ENCODE measurements around the gene SLC1A2. TPM values are rescaled to one million over a fixed set of nuclear protein-coding genes. Genes with fewer than 3 reads are reported as not detected.

The SLC1A2 gene
- total and polyA plus RNA-seq, 3 donors from 2014 or later: 0.74 to 7.5 (median 1.1) TPM

DNA sequence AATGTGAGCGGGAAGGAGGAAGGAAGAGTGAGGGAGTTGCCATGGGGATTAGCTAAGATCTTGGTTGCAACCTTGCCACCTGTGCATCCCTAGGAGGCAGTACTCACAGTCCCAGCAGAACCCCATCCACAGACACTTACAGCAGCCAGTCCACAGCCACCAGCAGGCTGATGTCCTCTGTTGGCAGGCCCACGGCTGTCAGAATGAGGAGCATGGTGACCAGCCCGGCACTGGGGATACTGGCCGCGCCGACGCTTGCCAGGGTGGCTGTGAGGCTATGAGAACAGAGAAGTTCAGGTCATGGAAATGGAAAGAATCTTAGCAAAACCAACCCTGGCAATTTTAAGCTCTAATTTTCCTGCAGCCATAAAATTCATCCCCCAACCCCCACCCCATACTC lies 138.6 kb downstream of the SLC1A2 start:
- Histone ChIP-seq H3K27me3 (no peaks in the 10 kb centered on the region), H3K4me1 (no peaks in the 10 kb centered on the region), H3K9me3 (no peaks in the 10 kb centered on the region), H3K36me3 (ENCODE audit: low read depth, missing control alignments) (no peaks in the 10 kb centered on the region), H3K27ac (no peak overlapping the region), H3K4me3 (no peak overlapping the region)
- intact Hi-C loops (cut with DNase I; ENCODE audit: low total_unique reads): no loop called here
- TF ChIP-seq, protein P1, sequence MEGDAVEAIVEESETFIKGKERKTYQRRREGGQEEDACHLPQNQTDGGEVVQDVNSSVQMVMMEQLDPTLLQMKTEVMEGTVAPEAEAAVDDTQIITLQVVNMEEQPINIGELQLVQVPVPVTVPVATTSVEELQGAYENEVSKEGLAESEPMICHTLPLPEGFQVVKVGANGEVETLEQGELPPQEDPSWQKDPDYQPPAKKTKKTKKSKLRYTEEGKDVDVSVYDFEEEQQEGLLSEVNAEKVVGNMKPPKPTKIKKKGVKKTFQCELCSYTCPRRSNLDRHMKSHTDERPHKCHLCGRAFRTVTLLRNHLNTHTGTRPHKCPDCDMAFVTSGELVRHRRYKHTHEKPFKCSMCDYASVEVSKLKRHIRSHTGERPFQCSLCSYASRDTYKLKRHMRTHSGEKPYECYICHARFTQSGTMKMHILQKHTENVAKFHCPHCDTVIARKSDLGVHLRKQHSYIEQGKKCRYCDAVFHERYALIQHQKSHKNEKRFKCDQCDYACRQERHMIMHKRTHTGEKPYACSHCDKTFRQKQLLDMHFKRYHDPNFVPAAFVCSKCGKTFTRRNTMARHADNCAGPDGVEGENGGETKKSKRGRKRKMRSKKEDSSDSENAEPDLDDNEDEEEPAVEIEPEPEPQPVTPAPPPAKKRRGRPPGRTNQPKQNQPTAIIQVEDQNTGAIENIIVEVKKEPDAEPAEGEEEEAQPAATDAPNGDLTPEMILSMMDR (IDR thresholded peaks at IDR 0.05): no peak
- TF ChIP-seq POLR2A (IDR thresholded peaks at IDR 0.05): no peak
- no peak for DNase-seq
- WGBS, 2 donors: 83 to 94% methylated on average over 7 of the region's 7 CpGs

GRCh38 chr11:35277827-35278226 lies 141.5 kb downstream of the SLC1A2 start:
- WGBS, 2 donors: 89 to 93% methylated on average over 2 of the region's 2 CpGs
- Histone ChIP-seq H3K4me3 (no peak overlapping the region), H3K9me3 (no peaks in the 10 kb centered on the region), H3K36me3 (ENCODE audit: low read depth, missing control alignments) (no peaks in the 10 kb centered on the region), H3K27ac (no peak overlapping the region), H3K4me1 (no peaks in the 10 kb centered on the region), H3K27me3 (no peaks in the 10 kb centered on the region)
- no peak for DNase-seq
- intact Hi-C loops (cut with DNase I; ENCODE audit: low total_unique reads): no loop called here
- TF ChIP-seq POLR2A (IDR thresholded peaks at IDR 0.05): no peak
- TF ChIP-seq, protein P1 (IDR thresholded peaks at IDR 0.05): no peak

DNA sequence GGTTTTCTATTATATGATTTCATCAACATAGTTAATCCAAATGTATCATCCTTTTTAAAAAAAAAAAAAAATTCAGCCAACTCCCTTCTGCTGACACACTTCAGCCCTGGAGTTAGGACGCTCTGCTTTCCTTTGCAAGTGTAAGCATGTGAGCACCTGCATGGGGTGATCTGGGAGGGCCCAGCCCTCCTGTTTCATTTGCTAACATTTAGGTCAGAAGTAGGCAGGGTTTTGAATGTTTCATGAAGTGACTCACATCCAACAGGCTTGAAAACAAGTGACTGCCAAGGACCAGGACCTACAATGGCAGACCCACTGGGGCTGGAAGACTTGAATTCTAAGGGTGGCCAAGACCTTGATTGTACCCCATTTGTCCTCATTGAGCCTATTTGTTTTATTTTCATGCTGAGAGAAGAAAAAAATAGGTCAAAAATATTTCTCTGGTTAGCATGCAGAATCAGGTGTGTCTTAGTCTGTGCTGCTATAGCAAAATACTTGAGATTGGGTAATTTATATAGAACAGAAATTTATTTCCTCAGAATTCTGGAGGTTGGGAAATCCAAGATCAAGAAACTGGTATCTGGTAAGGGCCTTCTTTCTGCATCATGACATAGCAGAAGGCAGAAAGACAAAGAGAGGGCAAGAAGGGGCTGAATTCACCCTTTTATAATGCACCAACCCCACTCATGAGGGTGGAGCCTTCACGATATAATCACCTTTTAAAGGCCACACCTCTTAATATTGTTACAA lies 142.8 kb downstream of the SLC1A2 start:
- WGBS, 2 donors: 91 to 95% methylated on average over 2 of the region's 2 CpGs
- no peak overlapping the region for H3K4me3 ChIP-seq
- no peaks in the 10 kb centered on the region for H3K27me3 ChIP-seq
- H3K9me3 ChIP-seq: no peaks in the 10 kb centered on the region
- intact Hi-C loops (cut with DNase I; ENCODE audit: low total_unique reads): no loop called here
- H3K4me1 ChIP-seq: no peaks in the 10 kb centered on the region
- DNase-seq: no peak
- H3K27ac ChIP-seq: no peak overlapping the region
- no peaks in the 10 kb centered on the region for H3K36me3 ChIP-seq (ENCODE audit: low read depth, missing control alignments)
- TF ChIP-seq POLR2A (IDR thresholded peaks at IDR 0.05): no peak
- TF ChIP-seq, protein P1 (IDR thresholded peaks at IDR 0.05): no peak

- Histone ChIP-seq H3K27ac (no peak overlapping the region), H3K4me3 (no peak overlapping the region), H3K4me1 (no peaks in the 10 kb centered on the region), H3K9me3 (no peaks in the 10 kb centered on the region), H3K27me3 (no peaks in the 10 kb centered on the region), H3K36me3 (ENCODE audit: low read depth, missing control alignments) (no peaks in the 10 kb centered on the region)
- no peak for TF ChIP-seq POLR2A (IDR thresholded peaks at IDR 0.05)
- TF ChIP-seq, protein P1 (IDR thresholded peaks at IDR 0.05): no peak
- intact Hi-C loops (cut with DNase I; ENCODE audit: low total_unique reads): no loop called here
- DNase-seq: no peak
- 73 to 81% methylated on average over 1 of the region's 1 CpG for WGBS, 2 donors
Observed at GRCh38 chr11:35275786-35276170, 143.6 kb downstream of the SLC1A2 start.
